Dermis microvascular lymphatic vessel endothelial cell (primary cell): Measurements from ENCODE around the gene FBXO10. TPM values are rescaled to one million over a fixed set of nuclear protein-coding genes. Genes with fewer than 3 reads are reported as not detected.

Experiments
- DNase-seq, 2 donors: peaks; one replicate each; pipeline versions ENCODE4 v3.0.0 to v3.0.0-alpha.2; 2010; ENCODE audit warnings: low read depth in 2 of 2
- total RNA-seq: library from RNA; depleted of rRNA; stranded (reverse); fragments of >200 nt; gene quantifications from 2 replicates; pipeline ENCODE4 v1.2.1, GENCODE V29; 2014

Gene FBXO10
- total RNA-seq, 1 donor from 2014 or later, result 9.1 TPM

- no peak for DNase-seq
Measured at GRCh38 chr9:37593883-37594448, 17.8 kb upstream of the FBXO10 start.

GRCh38 chr9:37592108-37592951 is 16.1 kb upstream of the FBXO10 start, which contains the start of gene TOMM5:
Gene TOMM5, minus strand, starts transcription at chr9:37592597. Its CDS starts 65 bp downstream, at chr9:37592532.
- DNase-seq, result peak; percentile 91 to 96

GRCh38 chr9:37587521-37587920 is 11.3 kb upstream of the FBXO10 start:
- DNase-seq, result peak in 1 of 2 donors; percentile 22

GRCh38 chr9:37583522-37584121 is 7.4 kb upstream of the FBXO10 start:
- no peak for DNase-seq

GRCh38 chr9:37582548-37583157 is 6.5 kb upstream of the FBXO10 start:
- DNase-seq, result peak; percentile 35 to 75

- no peak for DNase-seq
Measured at GRCh38 chr9:37575511-37575914, 667 bp downstream of the FBXO10 start.

GRCh38 chr9:37575001-37575400 is 1.2 kb downstream of the FBXO10 start:
- no peak for DNase-seq

- DNase-seq, result peak in 1 of 2 donors; percentile 15
Measured at GRCh38 chr9:37574241-37574721, 1.9 kb downstream of the FBXO10 start.

GRCh38 chr9:37571282-37571681 is 4.9 kb downstream of the FBXO10 start:
- no peak for DNase-seq

GRCh38 chr9:37566716-37567115 is 9.5 kb downstream of the FBXO10 start:
- no peak for DNase-seq

- no peak for DNase-seq
Measured at GRCh38 chr9:37565661-37566618, 10.2 kb downstream of the FBXO10 start.

GRCh38 chr9:37564916-37565315 is 11.3 kb downstream of the FBXO10 start:
- DNase-seq, result no peak

GRCh38 chr9:37563806-37564513 is 12.2 kb downstream of the FBXO10 start:
- DNase-seq, result no peak

- DNase-seq, result no peak
Measured at GRCh38 chr9:37562826-37563225, 13.4 kb downstream of the FBXO10 start.

GRCh38 chr9:37561682-37562081 is 14.5 kb downstream of the FBXO10 start:
- no peak for DNase-seq

GRCh38 chr9:37559855-37560592 is 16.2 kb downstream of the FBXO10 start:
- no peak for DNase-seq

- DNase-seq, result no peak
Measured at GRCh38 chr9:37559125-37559524, 17.1 kb downstream of the FBXO10 start.

- DNase-seq, result no peak
Measured at GRCh38 chr9:37555786-37556185, 20.4 kb downstream of the FBXO10 start.

- no peak for DNase-seq
Measured at GRCh38 chr9:37554318-37554717, 21.9 kb downstream of the FBXO10 start.
